ENCODE data around the gene KIT.

- TF ChIP-seq, protein P1, sequence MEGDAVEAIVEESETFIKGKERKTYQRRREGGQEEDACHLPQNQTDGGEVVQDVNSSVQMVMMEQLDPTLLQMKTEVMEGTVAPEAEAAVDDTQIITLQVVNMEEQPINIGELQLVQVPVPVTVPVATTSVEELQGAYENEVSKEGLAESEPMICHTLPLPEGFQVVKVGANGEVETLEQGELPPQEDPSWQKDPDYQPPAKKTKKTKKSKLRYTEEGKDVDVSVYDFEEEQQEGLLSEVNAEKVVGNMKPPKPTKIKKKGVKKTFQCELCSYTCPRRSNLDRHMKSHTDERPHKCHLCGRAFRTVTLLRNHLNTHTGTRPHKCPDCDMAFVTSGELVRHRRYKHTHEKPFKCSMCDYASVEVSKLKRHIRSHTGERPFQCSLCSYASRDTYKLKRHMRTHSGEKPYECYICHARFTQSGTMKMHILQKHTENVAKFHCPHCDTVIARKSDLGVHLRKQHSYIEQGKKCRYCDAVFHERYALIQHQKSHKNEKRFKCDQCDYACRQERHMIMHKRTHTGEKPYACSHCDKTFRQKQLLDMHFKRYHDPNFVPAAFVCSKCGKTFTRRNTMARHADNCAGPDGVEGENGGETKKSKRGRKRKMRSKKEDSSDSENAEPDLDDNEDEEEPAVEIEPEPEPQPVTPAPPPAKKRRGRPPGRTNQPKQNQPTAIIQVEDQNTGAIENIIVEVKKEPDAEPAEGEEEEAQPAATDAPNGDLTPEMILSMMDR (IDR thresholded peaks at IDR 0.05), result peak; percentile 50
- TF ChIP-seq TCF7L2 (IDR thresholded peaks at IDR 0.05; ENCODE audit: low read depth, low read length) (no peak), POLR2AphosphoS5 (IDR thresholded peaks at IDR 0.05; ENCODE audit: low read depth, low read length) (no peak), REST (IDR thresholded peaks at IDR 0.05; ENCODE audit: insufficient read depth in 1 of 2, low read depth in 2 of 2, low read length in 1 of 2) (no peak)
Measured at GRCh38 chr4:54683616-54684346, 26.0 kb downstream of the KIT start.
